SU-DHL-6 (cell line): ENCODE data around the gene ADIPOR2.

Experiments
- H2AFZ ChIP-seq: fragments of 200-600 bp; sonication (generic); 2 replicates; pipeline ENCODE4 v1.6.1; 2014; ENCODE audit warnings: low read depth, mild to moderate bottlenecking, moderate library complexity, mixed read lengths, antibody characterized with exemption, low read length; ENCODE audit not compliant: severe bottlenecking
- H3F3A ChIP-seq: fragments of 200-600 bp; shearing (Covaris generic); 2 replicates; pipeline ENCODE4 v1.6.0; 2016; ENCODE audit warnings: antibody characterized with exemption, mild to moderate bottlenecking; ENCODE audit not compliant: insufficient read depth
- H3K27ac ChIP-seq: fragments of 200-600 bp; sonication (generic); 2 replicates; pipeline ENCODE4 v1.5.1; 2016; ENCODE audit warnings: low read depth, mild to moderate bottlenecking, low read length, moderate library complexity, mixed read lengths
- H3K27me3 ChIP-seq: fragments of 200-600 bp; sonication (generic), shearing (Covaris generic); 2 replicates; pipeline ENCODE4 v1.6.0; 2014; ENCODE audit warnings: mild to moderate bottlenecking, low read length
- H3K36me3 ChIP-seq: fragments of 200-600 bp; sonication (generic); 2 replicates; pipeline ENCODE4 v1.6.1; 2014; ENCODE audit warnings: mild to moderate bottlenecking, low read length, mixed read lengths
- H3K4me2 ChIP-seq: fragments of 300-600, 200-600 bp; shearing (Covaris generic), sonication (generic); 2 replicates; pipeline ENCODE4 v1.6.0; 2014; ENCODE audit warnings: low read length, low read depth, mild to moderate bottlenecking; ENCODE audit not compliant: poor library complexity, severe bottlenecking
- H3K4me3 ChIP-seq: fragments of 200-600 bp; sonication (generic); 2 replicates; pipeline ENCODE4 v1.5.1; 2014; ENCODE audit warnings: antibody characterized with exemption, low read length, mild to moderate bottlenecking, mixed read lengths; ENCODE audit not compliant: insufficient read depth, poor library complexity, severe bottlenecking
- H3K79me2 ChIP-seq: fragments of 200-600 bp; sonication (generic); 2 replicates; pipeline ENCODE4 v1.6.1; 2014; ENCODE audit warnings: mild to moderate bottlenecking, low read length, moderate library complexity; ENCODE audit not compliant: insufficient read depth
- H3K9ac ChIP-seq: fragments of 200-600 bp; sonication (generic); 2 replicates; pipeline ENCODE4 v1.7.0; 2014; ENCODE audit warnings: mild to moderate bottlenecking, low read length
- H3K9me2 ChIP-seq: fragments of 200-600 bp; sonication (generic); replicated peaks from 2 replicates; pipeline ENCODE4 v1.6.1; 2014; ENCODE audit warnings: low read length; ENCODE audit not compliant: insufficient read depth
- H3K9me3 ChIP-seq: fragments of 200-600 bp; sonication (generic); 2 replicates; pipeline ENCODE4 v1.6.1; 2014; ENCODE audit warnings: low read length, mixed read lengths; ENCODE audit not compliant: insufficient read depth
- H4K20me1 ChIP-seq: fragments of 200-600 bp; sonication (generic); 2 replicates; pipeline ENCODE4 v1.6.1; 2014; ENCODE audit warnings: low read depth, mild to moderate bottlenecking, antibody characterized with exemption, low read length, moderate library complexity, mixed read lengths
- EZH2phosphoT487 ChIP-seq: fragments of 200-600 bp; sonication (generic), shearing (Covaris generic); conservative IDR thresholded peaks from 2 replicates; pipeline ENCODE4 v1.6.1; 2018; ENCODE audit warnings: mild to moderate bottlenecking, antibody characterized with exemption, low read length, moderate library complexity, mixed read lengths
- TF ChIP-seq, protein P1 (sequence below): fragments of 200-600 bp; sonication (generic); IDR thresholded peaks from one replicate; pipeline ENCODE4 v1.5.1; 2017; ENCODE audit warnings: antibody characterized with exemption, mild to moderate bottlenecking, low read length, moderate library complexity; ENCODE audit not compliant: insufficient read depth, poor library complexity, severe bottlenecking

Gene ADIPOR2

GRCh38 chr12:1750300-1750699 lies 59.4 kb downstream of the ADIPOR2 start:
- Histone ChIP-seq H3K9ac (no peak overlapping the region), H3K9me2 (no peaks in the 10 kb centered on the region), H3K79me2 (peaks cover 89% of the 10 kb centered on the region), H3K4me3 (no peak overlapping the region), H3K27me3 (no peaks in the 10 kb centered on the region), H3K36me3 (peaks cover 30% of the 10 kb centered on the region), H3F3A (no peaks in the 10 kb centered on the region), H2AFZ (no peak overlapping the region), H3K9me3 (peaks cover 12% of the 10 kb centered on the region; the same call in 1 of the 2 replicates), H3K27ac (no peak overlapping the region), H4K20me1 (peaks cover 14% of the 10 kb centered on the region; the same call in 1 of the 2 replicates), H3K4me2 (no peak overlapping the region)
- TF ChIP-seq, protein P1, sequence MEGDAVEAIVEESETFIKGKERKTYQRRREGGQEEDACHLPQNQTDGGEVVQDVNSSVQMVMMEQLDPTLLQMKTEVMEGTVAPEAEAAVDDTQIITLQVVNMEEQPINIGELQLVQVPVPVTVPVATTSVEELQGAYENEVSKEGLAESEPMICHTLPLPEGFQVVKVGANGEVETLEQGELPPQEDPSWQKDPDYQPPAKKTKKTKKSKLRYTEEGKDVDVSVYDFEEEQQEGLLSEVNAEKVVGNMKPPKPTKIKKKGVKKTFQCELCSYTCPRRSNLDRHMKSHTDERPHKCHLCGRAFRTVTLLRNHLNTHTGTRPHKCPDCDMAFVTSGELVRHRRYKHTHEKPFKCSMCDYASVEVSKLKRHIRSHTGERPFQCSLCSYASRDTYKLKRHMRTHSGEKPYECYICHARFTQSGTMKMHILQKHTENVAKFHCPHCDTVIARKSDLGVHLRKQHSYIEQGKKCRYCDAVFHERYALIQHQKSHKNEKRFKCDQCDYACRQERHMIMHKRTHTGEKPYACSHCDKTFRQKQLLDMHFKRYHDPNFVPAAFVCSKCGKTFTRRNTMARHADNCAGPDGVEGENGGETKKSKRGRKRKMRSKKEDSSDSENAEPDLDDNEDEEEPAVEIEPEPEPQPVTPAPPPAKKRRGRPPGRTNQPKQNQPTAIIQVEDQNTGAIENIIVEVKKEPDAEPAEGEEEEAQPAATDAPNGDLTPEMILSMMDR = no peak
- TF ChIP-seq EZH2phosphoT487 = no peak

- no peaks in the 10 kb centered on the region for H3K9me3 ChIP-seq
- 0 out of 2 replicates have a peak, but pooled peaks cover 3% of the 10 kb centered on the region for H3F3A ChIP-seq
- H2AFZ ChIP-seq = no peak overlapping the region
- peaks cover 36% of the 10 kb centered on the region for H3K36me3 ChIP-seq
- no peak overlapping the region for H3K4me3 ChIP-seq
- H3K4me2 ChIP-seq = no peak overlapping the region
- no peak overlapping the region for H3K27ac ChIP-seq
- TF ChIP-seq, protein P1 = no peak
- no peak for TF ChIP-seq EZH2phosphoT487
- no peaks in the 10 kb centered on the region for H3K9me2 ChIP-seq
- no peaks in the 10 kb centered on the region for H3K27me3 ChIP-seq
- H3K79me2 ChIP-seq = peaks cover 64% of the 10 kb centered on the region
- H4K20me1 ChIP-seq = peaks cover 6% of the 10 kb centered on the region; the same call in 1 of the 2 replicates
- no peak overlapping the region for H3K9ac ChIP-seq
Measured at GRCh38 chr12:1758376-1758775, 67.5 kb downstream of the ADIPOR2 start.

DNA sequence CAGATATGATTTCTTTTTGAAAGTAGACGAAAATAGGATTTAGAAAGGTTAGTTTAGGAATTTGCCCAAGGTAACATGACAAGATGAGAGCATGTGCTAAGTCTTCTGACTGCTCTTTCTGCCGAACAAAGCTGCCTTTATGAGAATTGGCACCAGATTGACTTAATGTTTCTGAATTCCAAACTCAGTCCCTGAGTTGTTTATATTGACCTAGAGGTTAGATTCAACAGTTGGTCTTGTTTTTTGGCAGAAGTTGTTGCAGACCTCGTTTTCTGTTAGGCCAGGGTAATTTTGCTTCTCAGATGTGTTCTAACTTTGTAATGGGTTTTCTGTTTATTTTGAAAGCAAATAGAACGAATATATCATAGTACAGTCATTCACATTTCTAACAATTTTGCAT lies 68.0 kb downstream of the ADIPOR2 start:
- H3K9me3 ChIP-seq = no peaks in the 10 kb centered on the region
- no peak overlapping the region for H2AFZ ChIP-seq
- peaks cover 36% of the 10 kb centered on the region for H3K36me3 ChIP-seq
- TF ChIP-seq, protein P1 = no peak
- no peak for TF ChIP-seq EZH2phosphoT487
- no peak overlapping the region for H3K4me2 ChIP-seq
- H3F3A ChIP-seq = 0 out of 2 replicates have a peak, but pooled peaks cover 3% of the 10 kb centered on the region
- no peak overlapping the region for H3K27ac ChIP-seq
- no peak overlapping the region for H3K9ac ChIP-seq
- no peaks in the 10 kb centered on the region for H3K9me2 ChIP-seq
- peaks cover 6% of the 10 kb centered on the region; the same call in 1 of the 2 replicates for H4K20me1 ChIP-seq
- peaks cover 67% of the 10 kb centered on the region for H3K79me2 ChIP-seq
- no peaks in the 10 kb centered on the region for H3K27me3 ChIP-seq
- no peak overlapping the region for H3K4me3 ChIP-seq
